Fibroblast of peridontal ligament (primary cell): ENCODE data around the gene ACAP1.

Source experiments
- DNase-seq: peaks from one replicate; pipeline ENCODE4 v3.0.0-alpha.2; 2010; ENCODE audit errors: extremely low read depth

The ACAP1 gene

DNA sequence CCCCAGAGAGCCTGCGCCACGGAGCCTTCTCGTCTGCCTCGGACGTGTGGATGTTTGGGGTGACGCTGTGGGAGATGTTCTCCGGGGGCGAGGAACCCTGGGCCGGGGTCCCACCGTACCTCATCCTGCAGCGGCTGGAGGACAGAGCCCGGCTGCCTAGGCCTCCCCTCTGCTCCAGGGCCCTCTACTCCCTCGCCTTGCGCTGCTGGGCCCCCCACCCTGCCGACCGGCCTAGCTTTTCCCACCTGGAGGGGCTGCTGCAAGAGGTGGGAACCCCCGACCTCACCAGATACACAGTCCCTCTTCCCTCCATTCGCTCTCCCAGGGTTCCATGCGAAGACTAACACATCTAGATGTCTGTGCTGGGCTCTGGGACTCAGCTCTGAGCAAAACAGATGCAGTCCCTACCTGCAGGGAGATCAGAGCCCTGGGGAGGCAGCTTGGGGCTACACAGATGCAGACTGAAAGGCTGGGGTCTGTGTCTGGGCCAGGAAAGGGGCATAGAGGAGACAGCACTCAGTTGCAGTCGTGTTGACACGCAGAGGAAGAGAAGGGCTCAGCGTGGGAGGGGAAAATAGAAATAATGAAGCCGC, 48.3 kb downstream of the ACAP1 start:
- no peak for DNase-seq

DNA sequence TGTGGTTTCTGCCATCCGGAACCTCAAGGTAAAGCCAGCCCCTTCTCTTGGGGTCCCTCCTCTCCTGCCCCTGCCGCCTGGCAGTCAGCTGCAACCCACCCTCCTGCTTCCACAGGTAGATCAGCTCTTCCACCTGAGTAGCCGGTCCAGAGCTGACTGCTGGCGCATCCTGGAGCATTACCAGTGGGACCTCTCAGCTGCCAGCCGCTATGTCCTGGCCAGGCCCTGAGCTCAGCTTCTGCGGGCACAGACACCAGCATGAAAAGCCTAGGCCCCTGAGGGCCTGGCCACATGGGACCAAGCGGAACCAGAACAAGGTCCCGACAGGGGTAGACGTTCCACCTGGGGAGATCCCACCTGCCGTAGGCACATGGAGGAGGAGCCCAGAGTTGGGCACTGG, 52.5 kb downstream of the ACAP1 start:
- no peak for DNase-seq

- no peak for DNase-seq
Measured at GRCh38 chr17:7389924-7390910, 53.9 kb downstream of the ACAP1 start.

DNA sequence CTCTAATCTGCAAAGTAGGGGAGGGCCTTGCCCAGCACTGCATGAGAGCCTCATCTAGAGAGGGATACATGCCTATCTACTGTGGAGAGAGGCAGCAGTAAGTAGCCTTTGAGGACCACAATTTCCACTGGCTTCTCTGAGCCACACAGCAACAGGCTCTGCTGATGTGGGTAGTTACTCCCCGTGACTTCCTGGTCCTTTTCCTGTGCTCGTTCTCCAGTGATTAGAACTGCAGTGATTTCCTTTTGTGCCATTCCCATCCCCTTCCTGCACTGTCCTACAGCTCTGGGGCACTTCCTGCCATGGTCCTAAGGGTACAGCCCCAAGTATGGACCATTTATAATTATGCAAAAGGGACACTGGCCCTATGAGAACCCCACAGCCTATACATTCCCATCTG, 55.0 kb downstream of the ACAP1 start:
- DNase-seq, result no peak

DNA sequence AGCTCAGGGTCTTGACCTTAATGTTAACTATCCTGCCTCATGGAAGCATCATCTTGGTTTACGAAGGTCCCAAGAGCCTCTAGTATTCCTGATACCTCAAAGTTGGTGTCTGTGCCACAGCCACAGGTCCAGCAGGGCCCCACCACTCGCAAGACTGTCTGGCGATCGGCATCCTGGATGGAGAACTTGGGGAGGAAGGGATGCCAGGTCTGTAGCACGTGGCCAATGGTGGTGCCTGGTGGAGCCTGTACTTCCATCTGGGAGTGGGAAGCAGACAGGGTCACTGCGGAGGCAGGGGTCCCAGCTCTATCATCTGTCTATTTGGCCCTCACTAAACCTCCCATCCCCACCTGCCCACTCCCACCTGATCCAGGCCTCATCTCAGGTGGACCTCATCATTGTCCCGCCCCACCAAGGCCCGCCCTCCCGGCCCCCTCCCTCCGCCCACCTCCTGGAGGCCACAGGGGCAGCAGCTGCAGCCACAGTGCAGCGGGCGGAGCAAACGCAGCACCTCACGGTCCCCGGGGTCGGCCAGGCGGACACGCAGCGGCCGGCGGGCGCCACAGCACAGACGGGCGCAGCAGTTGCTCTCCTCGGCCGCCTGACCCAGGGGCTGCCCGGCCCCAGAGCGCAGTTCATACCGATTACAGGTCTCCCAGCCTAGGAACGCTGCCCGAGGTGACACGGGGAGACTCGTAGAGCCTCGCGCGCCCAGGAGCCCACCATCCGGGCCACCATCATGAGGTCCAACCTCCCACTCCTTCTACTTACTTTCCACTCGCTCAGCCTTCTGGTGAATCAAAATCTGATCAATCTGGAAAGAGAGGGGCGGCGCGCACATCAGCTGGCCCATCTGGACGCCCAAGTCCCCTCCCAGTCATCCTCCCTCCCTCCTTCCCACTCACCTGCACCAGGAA, 56.6 kb downstream of the ACAP1 start:
- DNase-seq, result no peak

DNA sequence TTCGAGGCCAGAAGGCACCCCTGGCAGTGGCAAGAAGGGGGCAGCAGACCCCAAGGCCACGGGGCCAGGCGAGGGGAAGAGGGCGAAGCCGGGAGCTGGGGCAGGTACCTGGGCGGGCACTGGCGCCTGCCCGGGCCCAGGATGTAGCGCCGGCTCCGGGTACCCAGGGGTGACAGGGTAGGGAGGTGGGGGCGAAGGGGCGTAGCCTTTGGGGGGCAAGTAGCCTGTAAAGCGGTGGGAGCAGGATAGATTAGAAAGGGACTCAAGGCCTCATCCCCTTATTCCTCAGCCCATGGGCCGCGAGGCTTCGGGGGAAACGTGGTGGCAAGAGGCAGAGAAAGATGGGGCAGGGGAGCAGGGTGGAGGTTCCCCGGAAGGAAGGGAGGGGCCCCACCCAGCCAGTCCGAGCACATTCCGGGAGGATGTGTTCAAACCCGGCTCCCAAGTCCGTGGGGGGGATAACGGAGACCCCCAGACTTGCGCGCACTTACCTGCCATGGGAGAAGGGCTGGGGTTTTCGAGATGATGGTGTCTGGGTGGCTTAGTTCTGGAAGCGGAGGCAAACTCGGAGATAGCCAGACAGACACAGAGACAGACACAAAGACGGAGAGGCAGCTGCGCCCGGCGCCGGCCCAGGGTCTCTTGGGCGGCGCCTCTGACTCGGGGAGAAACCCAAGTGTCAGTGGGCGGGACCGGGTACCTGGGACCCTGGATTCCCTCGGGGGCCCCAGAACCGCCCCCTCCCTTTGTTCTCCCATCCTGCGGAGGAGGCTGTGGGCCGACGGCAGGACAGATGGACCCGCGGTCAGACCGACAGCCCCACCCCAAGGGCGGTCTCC, 57.5 kb downstream of the ACAP1 start:
- no peak for DNase-seq

DNA sequence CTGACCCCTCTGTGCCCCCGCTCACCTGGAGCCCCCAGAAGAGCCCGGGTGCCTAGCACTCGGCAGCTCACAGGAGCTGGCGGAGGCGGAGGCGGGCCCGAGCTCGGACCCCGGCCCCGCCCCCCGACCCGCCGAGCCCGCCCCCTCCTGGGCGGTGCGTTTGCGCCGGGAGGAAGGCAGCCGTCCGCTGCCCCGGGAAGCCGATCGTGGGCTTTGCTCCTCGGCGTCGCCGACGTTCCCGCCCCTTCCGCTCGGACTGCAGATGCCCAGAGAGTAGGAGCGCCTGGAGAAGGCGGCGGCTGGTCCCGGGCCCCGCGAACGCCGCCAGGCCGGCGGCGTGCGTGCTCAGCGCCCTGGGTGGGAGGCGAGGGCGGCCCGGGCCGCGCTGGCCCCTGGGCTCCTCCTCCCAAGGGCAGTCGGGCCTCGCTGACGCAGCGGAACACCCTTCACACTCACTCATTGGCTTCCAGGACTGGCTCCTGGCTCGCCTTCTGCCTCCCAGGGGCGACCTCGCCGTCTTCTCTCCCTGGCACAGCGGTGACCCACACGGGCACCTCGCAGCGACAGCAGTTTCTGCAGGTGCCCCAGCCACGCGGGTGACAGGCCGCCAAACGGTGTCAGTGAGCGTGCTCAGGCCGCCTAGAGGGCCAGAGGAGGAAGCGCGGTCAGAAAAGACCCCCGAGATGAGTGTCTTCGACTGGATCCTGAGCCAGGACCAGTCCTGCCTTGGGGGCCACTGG, 58.3 kb downstream of the ACAP1 start, which contains the start of gene PLSCR3:
Gene PLSCR3 (minus strand): TSS at position 74 of the 740 bp plus-strand sequence. CDS start 415 bp downstream, outside the sequence.
- peak; percentile 76 for DNase-seq

- DNase-seq, result no peak
Measured at GRCh38 chr17:7396147-7396546, 59.8 kb downstream of the ACAP1 start.

DNA sequence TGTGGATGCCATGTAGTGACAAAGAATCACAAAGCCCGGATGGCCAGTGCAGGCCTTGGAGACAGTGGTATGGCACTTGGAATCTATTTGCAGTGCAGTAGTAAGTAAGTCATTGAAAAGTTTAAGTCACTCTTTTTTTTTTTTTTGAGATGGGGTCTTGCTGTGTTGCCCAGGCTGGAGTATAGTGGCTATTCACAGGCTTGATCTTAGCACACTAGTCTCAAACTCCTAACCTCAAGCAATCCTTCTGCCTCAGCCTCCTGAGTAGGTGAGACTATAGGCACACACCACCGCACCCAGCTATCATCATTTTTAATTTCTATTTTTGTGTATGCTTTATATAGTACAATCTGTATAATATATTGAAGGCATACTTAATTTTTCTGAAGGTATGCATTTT, 62.3 kb downstream of the ACAP1 start:
- no peak for DNase-seq
